Fibroblast of pulmonary artery (primary cell): ENCODE measurements around the gene HNRNPAB.

Experiments
- DNase-seq: peaks from one replicate; pipeline ENCODE4 v3.0.0-alpha.2; 2010; ENCODE audit warnings: low read depth
- H3K4me3 ChIP-seq: replicated peaks from 2 replicates; pipeline ENCODE4 v1.5.1; 2011; ENCODE audit warnings: low read depth, mild to moderate bottlenecking, control low read depth, low read length, moderate library complexity
- TF ChIP-seq, protein P1 (sequence below): IDR thresholded peaks from 2 replicates; pipeline ENCODE4 v1.5.1; 2011; ENCODE audit warnings: mild to moderate bottlenecking, control low read depth, low read length, inconsistent platforms; ENCODE audit errors: missing control alignments

The HNRNPAB gene

GRCh38 chr5:178216088-178216534, 11.8 kb downstream of the HNRNPAB start:
- TF ChIP-seq, protein P1, sequence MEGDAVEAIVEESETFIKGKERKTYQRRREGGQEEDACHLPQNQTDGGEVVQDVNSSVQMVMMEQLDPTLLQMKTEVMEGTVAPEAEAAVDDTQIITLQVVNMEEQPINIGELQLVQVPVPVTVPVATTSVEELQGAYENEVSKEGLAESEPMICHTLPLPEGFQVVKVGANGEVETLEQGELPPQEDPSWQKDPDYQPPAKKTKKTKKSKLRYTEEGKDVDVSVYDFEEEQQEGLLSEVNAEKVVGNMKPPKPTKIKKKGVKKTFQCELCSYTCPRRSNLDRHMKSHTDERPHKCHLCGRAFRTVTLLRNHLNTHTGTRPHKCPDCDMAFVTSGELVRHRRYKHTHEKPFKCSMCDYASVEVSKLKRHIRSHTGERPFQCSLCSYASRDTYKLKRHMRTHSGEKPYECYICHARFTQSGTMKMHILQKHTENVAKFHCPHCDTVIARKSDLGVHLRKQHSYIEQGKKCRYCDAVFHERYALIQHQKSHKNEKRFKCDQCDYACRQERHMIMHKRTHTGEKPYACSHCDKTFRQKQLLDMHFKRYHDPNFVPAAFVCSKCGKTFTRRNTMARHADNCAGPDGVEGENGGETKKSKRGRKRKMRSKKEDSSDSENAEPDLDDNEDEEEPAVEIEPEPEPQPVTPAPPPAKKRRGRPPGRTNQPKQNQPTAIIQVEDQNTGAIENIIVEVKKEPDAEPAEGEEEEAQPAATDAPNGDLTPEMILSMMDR = no peak
- no peak overlapping the region for H3K4me3 ChIP-seq
- no peak for DNase-seq

- TF ChIP-seq, protein P1 = no peak
- no peak overlapping the region for H3K4me3 ChIP-seq
- no peak for DNase-seq
Observed at GRCh38 chr5:178216779-178217178, 12.4 kb downstream of the HNRNPAB start.

GRCh38 chr5:178218237-178218776, 14.0 kb downstream of the HNRNPAB start:
- no peak for DNase-seq
- TF ChIP-seq, protein P1 = no peak

GRCh38 chr5:178218827-178219226, 14.5 kb downstream of the HNRNPAB start:
- H3K4me3 ChIP-seq = no peak overlapping the region
- no peak for DNase-seq
- TF ChIP-seq, protein P1 = no peak

More at GRCh38 chr5:178218237-178218776, 14.0 kb downstream of the HNRNPAB start:
- H3K4me3 ChIP-seq = no peak overlapping the region

DNA sequence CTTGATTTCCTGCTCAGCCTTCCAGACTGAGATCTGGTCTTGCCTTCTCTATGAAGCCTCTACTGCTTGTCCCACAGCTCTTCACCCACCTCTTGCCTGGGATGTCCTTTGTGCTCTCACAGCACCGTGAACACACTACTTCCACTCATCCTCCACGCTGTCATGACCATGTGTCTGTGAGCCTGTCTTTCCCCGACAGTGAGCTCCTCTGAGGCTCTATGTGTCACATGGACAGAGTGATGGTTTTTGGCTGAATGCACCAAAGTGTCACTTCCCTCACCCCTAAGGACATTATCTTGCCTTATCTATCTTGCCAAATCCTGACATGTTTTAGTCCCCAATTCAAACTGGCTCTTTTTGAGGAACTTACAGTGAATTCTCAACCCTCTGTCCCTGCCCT, 16.9 kb downstream of the HNRNPAB start:
- DNase-seq = no peak
- H3K4me3 ChIP-seq = no peak overlapping the region
- TF ChIP-seq, protein P1 = no peak

DNA sequence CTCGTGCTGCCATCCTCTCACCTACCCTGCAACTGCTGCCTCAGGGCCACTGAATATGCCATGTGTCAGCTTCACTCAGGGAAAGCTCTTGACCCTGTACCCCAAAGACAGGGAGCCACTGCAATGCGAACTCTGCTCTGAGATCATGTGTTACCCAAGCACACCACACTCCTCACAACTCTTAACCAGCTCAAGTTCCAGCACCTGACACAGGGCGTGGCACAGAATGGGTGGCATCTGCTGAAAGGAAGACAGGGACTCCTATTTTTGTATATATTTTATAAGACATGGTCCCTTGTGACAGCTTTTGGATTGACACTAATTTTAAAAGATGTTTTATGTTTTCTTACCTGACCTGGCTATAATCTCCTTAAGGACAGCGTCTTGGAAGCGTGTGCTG, 17.5 kb downstream of the HNRNPAB start:
- DNase-seq = no peak
- TF ChIP-seq, protein P1 = no peak

DNA sequence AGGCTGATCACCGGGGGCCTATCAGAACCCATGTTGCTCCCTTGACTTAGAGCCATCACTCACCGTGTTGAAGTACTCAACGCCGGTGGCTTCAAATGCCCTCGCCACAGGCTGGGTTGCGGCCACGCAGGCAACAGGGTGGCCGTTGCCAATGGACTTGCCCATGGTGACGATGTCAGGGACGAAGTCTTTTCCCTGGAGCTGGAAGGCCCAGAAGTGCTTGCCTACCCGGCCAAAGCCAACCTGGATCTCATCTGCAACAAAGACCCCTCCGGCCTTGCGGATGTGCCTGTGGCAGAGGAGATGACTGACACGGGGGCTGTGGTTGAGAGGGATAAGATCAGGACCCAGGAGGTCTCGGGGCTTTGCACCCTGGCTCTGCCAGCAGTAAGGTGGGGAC, 18.0 kb downstream of the HNRNPAB start:
- no peak overlapping the region for H3K4me3 ChIP-seq
- DNase-seq = no peak
- TF ChIP-seq, protein P1 = no peak

More for the DNA sequence above, 17.5 kb downstream of the HNRNPAB start:
- no peak overlapping the region for H3K4me3 ChIP-seq
